Endometrium (tissue), 2 donors: ENCODE measurements around the gene CCL24.
A peak's percentile ranks its signal among the peaks of the same experiment; 100 is the strongest.
"Not testable (repeated sequence)": the region's sequence is repeated elsewhere in the genome, so short reads cannot be mapped to it uniquely, and the experiment has no call there.

ENCODE experiments used
- FAIRE-seq: peaks from 2 replicates; lab custom pipeline; 2012; peaks lifted over from hg19 to GRCh38; lab: Jason Lieb, UNC
- donor health status: control.
- donor health status: control.

Gene CCL24

DNA sequence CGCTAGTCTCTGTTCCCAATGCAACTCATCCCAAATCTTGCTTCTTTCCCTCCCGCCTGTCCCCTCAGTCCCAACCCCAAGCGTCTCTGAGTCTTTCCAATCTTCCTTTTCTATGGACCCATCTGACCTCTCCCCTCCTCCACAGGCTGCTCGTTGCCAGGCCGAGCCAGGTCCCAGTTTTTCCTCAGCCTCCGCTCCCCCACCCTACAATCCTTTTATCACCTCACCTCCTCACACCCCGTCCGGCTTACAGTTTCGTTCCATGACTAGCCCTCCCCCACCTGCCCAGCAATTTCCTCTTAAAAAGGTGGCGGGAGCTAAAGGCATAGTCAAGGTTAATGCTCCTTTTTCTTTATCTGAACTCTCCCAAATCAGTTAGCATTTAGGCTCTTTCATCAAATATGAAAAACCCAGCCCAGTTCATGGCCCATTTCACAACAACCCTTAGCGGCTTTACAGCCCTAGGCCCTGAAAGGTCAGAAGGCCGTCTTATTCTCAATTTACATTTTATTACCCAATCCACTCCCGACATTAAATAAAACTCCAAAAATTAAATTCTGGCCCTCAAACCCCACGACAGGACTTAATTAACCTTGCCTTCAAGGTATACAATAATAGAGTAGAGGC, 32.8 kb downstream of the CCL24 start:
- not testable (repeated sequence) for FAIRE-seq

DNA sequence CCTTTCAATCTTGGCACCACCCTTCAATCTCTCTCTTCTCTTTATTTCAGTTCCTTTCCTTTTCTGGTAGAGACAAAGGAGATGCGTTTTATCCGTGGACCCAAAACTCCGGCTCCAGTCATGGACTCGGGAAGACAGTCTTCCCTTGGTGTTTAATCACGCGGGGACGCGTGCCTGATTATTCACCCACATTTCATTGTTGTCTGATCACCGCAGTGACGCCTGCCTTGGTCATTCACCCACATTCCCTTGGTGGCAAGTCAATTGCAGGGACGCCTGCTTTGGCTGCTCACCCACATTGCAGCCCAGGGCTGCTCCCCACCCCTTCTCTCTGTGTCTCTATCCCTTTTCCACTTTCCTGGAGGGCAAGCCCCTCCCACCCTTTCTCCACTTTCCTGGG, 34.1 kb downstream of the CCL24 start:
- not testable (repeated sequence) for FAIRE-seq

DNA sequence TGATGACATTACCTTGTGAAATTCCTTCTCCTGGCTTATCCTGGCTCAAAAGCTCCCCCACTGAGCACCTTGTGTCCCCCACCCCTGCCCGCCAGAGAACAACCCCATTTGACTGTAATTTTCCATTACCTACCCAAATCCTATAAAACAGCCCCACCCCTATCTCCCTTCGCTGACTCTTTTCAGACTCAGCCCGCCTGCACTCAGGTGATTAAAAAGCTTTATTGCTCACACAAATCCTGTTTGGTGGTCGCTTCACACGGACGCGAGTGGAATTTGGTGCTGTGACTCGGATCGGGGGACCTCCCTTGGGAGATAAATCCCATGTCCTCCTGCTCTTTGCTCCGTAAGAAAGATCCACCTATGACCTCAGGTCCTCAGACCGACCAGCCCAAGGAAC, 34.6 kb downstream of the CCL24 start:
- not testable (repeated sequence) for FAIRE-seq

DNA sequence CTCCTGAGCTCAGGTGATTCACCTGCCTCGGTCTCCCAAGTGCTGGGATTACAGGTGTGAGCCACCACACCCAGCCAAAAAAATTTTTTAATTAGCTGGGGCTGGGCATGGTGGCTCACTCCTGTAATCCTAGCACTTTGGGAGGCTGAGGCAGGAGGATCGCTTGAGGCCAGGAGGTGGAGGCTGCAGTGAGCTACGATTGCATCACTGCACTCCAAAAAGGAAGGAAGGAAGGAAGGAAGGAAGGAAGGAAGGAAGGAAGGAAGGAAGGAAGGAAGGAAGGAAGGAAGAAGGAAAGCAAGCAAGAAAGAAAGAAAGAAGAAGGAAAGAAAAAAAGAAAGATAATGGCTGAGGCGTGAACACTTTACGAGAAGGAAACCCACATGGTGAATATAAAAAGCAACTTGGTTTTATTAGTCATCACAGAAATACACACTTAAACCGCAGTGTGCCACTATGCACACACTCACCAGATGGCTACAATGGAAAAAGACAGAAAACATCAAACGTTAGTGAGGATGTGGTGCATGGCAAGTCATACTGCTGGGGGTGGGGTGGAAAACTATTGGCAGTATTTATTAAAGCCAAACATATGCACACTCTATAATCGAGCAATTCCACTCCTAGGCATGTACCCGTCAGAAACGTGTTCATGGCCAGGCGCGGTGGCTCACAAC, 37.2 kb downstream of the CCL24 start:
- no peak for FAIRE-seq

DNA sequence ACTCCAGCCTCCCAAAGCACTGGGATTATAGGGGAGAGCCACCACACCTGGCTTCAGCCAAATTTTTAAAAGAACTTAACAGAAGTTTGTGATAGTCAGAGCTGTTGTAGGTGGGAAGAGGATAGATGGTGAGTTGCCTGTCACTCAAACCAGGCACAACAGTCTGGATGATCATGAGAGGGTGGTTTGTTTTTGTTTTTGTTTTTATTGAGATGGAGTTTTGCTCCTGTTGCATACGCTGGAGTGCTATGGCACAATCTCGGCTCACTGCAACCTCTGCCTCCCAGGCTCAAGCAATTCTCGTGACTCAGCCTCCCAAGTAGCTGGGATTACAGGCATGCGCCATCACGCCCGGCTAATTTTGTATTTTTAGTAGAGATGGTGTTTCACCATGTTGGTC, 39.6 kb downstream of the CCL24 start:
- FAIRE-seq = not testable (repeated sequence)

DNA sequence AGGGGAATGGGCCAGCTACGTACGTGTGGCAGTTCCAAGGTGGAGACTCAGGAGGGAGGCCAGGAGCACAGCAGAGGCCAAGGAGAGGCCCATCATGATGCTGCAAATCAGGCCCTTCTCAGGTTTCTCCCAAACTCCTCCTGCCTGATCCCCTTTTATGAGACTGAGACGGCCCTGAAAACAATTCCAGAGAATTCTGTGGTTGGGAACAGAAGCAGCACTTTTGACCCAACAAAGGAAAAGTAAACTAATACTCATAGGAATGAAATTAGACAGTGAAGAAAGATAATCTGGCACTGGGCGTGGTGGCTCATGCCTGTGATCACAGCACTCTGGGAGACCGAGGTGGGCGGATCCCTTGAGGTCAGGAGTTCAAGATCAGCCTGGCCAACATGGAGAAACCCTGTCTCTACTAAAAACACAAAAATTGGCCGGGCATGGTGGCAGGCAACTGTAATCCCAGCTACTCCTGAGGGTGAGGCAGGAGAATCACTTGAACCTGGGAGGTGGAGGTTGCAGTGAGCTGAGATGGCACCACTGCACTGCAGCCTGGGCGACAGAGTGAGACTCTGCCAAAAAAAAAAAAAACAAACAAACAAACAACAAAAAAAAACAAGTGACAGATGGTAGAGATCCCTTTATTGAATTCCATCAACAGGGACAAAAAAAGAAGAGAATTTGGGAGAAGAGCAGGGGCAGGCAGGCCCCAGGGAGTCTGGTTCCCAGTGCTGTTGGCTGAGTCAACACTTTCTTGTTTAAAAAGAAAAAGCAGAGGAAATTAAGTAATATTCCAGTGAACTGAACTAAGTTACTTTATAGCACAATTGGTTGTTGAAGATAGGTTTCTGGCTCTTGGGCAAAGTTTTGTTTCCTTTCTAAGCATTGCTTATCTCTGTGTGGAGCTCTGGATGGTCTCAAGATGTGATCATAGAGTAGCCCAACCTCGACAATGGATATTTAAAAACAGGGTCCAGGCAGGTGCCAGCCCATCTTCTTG, 41.2 kb downstream of the CCL24 start, which contains the start of gene CCL26:
TSS of gene CCL26 (minus strand) at position 131 of the 997 bp plus-strand sequence. CDS start at position 96, 35 bp downstream.
- FAIRE-seq = no peak

DNA sequence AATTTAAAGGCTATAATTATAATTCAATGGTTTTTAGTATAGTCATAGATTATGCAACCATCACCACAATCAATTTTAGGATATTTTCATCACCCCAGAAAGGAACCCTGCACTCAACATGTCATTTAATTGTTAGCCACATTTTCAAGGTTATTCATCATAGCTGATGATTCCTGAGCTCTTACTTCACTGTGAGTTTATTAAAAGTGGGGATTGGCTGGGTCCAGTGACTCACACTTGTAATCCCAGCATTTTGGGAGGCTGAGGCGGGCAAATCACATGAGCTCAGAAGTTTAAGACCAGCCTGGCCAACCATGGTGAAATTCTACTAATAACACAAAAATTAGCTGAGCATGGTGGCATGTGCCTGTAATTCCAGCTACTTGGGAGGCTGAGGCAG, 42.4 kb downstream of the CCL24 start:
- FAIRE-seq = no peak

DNA sequence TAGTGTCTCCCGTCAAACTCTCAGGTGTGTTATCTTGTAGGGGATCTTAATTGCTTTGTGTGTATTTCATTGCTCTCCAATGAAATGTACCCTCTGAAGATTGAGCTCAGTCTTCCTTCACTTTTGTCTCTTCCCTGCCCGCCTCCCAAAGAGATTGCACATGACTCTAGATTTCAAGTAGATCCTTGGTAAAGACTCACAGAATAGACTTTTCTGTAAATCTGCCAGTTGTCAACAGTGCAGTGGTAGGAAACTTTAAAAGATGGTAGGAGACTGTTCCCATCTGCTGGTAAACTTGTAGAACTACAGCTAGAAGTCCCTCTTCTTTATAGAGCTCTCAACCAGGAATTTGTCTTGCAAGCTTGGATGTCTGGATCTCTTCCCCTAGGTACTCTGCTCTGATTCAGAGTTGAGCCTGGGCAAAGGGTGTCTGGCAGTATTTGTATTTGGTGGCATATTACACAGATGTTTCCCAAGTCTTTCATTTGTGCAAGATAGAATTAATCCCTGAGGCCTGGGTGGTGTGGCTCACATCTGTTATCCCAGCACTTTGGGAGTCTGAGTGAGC, 51.2 kb downstream of the CCL24 start:
- peak; percentile 33 for FAIRE-seq

DNA sequence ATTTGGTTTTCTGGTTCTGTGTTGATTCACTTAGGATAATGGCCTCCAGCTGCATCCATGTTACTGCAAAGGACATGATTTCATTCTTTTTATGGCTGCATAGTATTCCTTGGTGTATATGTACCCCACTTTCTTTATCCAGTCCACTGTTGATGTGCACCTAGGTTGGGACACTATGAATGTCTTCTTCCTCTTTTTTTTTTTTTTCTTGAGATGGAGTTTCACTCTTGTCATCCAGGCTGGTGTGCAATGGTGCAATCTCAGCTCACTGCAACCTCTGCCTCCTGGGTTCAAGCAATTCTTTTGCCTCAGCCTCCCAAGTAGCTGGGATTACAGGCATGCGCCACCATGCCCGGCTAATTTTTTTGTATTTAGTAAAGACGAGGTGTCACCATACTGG, 51.8 kb downstream of the CCL24 start:
- not testable (repeated sequence) for FAIRE-seq
